Activated CD4-positive, alpha-beta memory T cell treated with anti-CD3 and anti-CD28 coated beads for 36 hours (primary cell): ENCODE results near the gene TEX51. TPM values are rescaled to one million over a fixed set of nuclear protein-coding genes. Genes with fewer than 3 reads are reported as not detected.

Source experiments
- CTCF ChIA-PET: fragments of 350-600 bp; sonication (Branson Sonifier 250); formaldehyde crosslinking; loops from one replicate; lab custom pipeline; 2021; ENCODE audit warnings: antibody characterized with exemption, inconsistent platforms; lab: Charles Lee
- POLR2A ChIA-PET: fragments of 350-600 bp; sonication (Branson Sonifier 250); formaldehyde crosslinking; loops from one replicate; lab custom pipeline; 2021; ENCODE audit warnings: antibody characterized with exemption; lab: Charles Lee
- DNase-seq: peaks from one replicate; pipeline ENCODE4 v3.0.0-alpha.2; 2020
- H3K27ac Mint-ChIP-seq: one replicate; pipeline ENCODE4 v1.8.0; 2021; ENCODE audit warnings: mixed read lengths
- H3K27me3 Mint-ChIP-seq: one replicate; pipeline ENCODE4 v1.8.0; 2021; ENCODE audit warnings: mixed read lengths
- H3K36me3 Mint-ChIP-seq: one replicate; pipeline ENCODE4 v1.8.0; 2021; ENCODE audit warnings: mixed read lengths
- H3K4me1 Mint-ChIP-seq: one replicate; pipeline ENCODE4 v1.8.0; 2021; ENCODE audit warnings: low read depth, mixed read lengths
- H3K4me3 Mint-ChIP-seq: one replicate; pipeline ENCODE4 v1.8.0; 2021; ENCODE audit warnings: mild to moderate bottlenecking, mixed read lengths
- H3K9me3 Mint-ChIP-seq: one replicate; pipeline ENCODE4 v1.8.0; 2021; ENCODE audit warnings: mixed read lengths
- intact Hi-C: fragments of 100-400 bp; cut with micrococcal nuclease; formaldehyde crosslinking; loops from one replicate; pipeline ENCODE4 v1.15.1; 2023
- total RNA-seq, 2 experiments: library from RNA; stranded (reverse); gene quantifications; one replicate each; pipeline ENCODE4 v1.2.3, GENCODE V29; 2021

TEX51 gene
- total RNA-seq, 2 experiments from 2014 or later = not detected

DNA sequence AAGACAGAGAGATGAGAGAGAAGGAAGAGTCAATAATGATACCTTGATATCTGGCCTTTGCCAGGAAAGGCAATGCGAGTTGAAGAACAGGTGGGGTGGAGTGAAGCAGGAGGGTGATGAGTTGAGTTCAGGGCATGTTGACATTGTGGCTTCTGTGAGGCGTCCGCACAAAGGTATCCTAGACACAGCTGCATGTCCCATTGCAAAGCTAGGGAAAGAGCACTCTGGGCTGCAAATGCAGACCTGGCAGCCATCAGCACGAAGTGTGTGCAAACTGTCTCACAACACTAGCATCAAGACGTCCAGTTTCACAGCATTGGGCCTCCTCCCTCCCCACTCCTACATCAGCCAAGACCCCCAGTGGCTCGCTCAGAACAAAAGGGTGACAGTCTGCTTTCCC is 36.1 kb downstream of the TEX51 start:
- H3K27me3 Mint-ChIP-seq = peaks cover 15% of the 10 kb centered on the region
- CTCF ChIA-PET = no interaction called here
- no peak for DNase-seq
- no peaks in the 10 kb centered on the region for H3K4me1 Mint-ChIP-seq
- H3K4me3 Mint-ChIP-seq = no peak overlapping the region
- no peaks in the 10 kb centered on the region for H3K9me3 Mint-ChIP-seq
- intact Hi-C loops = no loop called here
- no peak overlapping the region for H3K27ac Mint-ChIP-seq
- H3K36me3 Mint-ChIP-seq = no peaks in the 10 kb centered on the region
- POLR2A ChIA-PET = no interaction called here

DNA sequence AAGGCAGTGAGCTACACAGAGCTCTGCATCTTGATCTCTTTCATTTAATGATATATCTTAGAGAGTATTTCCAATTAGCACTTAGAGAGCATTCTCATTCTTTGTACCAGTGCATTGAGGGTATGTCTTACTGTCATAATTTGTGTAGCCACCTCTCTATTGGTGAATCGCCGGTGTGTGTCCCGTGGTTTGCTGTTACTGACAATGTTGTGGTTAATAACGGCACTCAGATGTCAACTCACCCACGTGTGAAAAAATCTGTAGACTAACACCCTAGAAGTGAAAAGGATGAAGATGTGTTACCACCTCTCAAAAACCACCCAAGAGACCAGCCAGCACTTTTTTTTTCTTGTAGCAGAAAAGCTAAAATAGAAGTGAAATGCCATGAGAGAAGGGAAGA is 37.1 kb downstream of the TEX51 start:
- ChIA-PET POLR2A (no interaction called here), CTCF (no interaction called here)
- no peak overlapping the region for H3K4me3 Mint-ChIP-seq
- H3K27ac Mint-ChIP-seq = no peak overlapping the region
- H3K27me3 Mint-ChIP-seq = peaks cover 19% of the 10 kb centered on the region
- no peaks in the 10 kb centered on the region for H3K4me1 Mint-ChIP-seq
- H3K36me3 Mint-ChIP-seq = no peaks in the 10 kb centered on the region
- intact Hi-C loops = no loop called here
- H3K9me3 Mint-ChIP-seq = no peaks in the 10 kb centered on the region
- DNase-seq = no peak

DNA sequence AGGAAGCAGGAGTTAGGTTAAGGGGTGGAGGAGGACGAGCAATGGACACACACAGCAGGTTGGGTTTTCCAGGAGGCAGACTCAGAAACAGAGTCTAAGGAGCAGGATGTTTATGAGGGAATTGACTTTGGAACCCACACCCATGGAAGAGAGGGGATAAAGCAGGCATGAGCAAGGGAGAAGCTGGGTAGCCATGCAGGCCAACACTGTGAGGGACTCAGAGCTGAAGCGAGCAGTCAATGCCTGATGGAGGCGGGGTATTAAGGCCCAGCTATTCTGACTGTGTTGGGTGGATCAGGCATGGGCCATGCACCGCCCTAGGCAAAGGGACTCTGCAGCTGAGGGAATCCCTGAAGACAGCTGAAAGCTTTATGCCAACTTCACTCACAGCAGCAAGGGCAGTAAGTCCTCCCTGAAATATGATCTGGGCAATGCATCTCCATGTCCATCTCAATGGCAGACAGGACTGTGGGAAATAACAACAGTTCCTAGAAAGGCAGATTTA is 37.6 kb downstream of the TEX51 start:
- no peaks in the 10 kb centered on the region for H3K9me3 Mint-ChIP-seq
- DNase-seq = no peak
- no peak overlapping the region for H3K4me3 Mint-ChIP-seq
- H3K27me3 Mint-ChIP-seq = peaks cover 19% of the 10 kb centered on the region
- intact Hi-C loops = no loop called here
- H3K4me1 Mint-ChIP-seq = no peaks in the 10 kb centered on the region
- H3K36me3 Mint-ChIP-seq = no peaks in the 10 kb centered on the region
- ChIA-PET CTCF (no interaction called here), POLR2A (no interaction called here)
- no peak overlapping the region for H3K27ac Mint-ChIP-seq

DNA sequence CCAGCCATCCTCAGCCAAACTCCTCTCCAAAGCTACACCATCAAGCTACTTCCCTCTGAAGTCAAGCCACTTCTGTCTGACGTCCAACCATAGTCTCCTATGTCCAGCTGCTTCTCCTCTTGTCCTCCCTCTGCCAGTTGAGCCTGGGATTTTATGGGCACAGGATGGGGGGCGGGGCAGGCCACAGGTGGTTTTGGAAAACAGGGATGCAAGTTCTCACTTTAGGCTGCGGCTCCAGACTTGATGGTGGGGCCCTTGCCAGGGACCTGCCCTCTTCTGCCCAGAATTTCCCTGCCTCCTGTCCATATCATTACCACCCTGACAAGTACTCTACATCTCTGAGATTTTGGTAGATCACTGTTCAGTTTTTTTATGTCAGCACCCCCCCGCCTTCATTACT is 41.6 kb downstream of the TEX51 start:
- H3K4me3 Mint-ChIP-seq = no peak overlapping the region
- CTCF ChIA-PET = interaction anchor here (1.1 kb wide), 1 partner anchor 32 kb away, joined by 3 read pairs; no protein-coding TSS in a partner anchor

DNA sequence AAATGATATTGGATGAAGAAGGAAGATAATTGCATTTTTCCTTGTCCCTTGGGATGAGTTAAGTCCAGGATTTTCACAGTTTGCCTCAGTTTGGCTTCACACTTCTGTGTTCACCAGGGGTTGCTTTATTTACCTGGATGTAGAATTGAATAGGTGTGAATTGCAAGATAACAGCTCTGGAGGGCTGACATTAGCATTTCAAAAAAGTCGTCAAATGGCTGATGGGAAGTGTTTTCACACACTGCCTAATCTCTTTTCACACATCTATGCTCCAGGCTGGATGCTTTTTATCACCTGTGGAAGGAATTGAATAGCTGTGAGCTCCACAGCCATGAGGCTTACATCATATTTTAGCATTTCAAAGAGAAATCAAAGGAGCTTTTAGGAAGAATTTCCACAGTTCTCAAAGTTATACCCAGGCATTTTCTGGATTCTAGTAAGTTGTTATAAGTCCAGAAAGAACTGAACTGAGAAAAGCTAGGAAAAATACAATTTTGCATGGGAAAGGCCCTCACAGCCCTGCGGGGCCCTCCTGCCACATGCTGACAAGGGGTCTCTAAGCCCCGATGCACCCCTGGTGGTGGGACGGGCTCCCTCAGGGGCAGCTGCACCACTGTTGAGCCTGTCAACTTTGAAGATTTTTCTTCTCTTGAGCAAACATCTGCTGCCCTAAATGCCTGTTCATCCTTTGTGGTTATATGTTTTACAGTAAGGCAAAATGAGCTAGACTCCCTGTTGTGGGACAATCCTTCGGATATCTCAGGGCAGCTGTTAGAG is 43.9 kb downstream of the TEX51 start:
- POLR2A ChIA-PET = no interaction called here
- Mint-ChIP-seq H3K27ac (no peak overlapping the region), H3K36me3 (no peaks in the 10 kb centered on the region), H3K4me3 (no peak overlapping the region), H3K27me3 (peaks cover 19% of the 10 kb centered on the region), H3K4me1 (no peaks in the 10 kb centered on the region), H3K9me3 (peaks cover 9% of the 10 kb centered on the region)
- intact Hi-C loops = no loop called here
- CTCF ChIA-PET = interaction anchor here (1.1 kb wide), 1 partner anchor 29 kb away, joined by 3 read pairs; no protein-coding TSS in a partner anchor
- DNase-seq = no peak

More for the DNA sequence above, 41.6 kb downstream of the TEX51 start:
- Mint-ChIP-seq H3K36me3 (no peaks in the 10 kb centered on the region), H3K27me3 (peaks cover 26% of the 10 kb centered on the region), H3K4me1 (no peaks in the 10 kb centered on the region), H3K27ac (no peak overlapping the region), H3K9me3 (peaks cover 9% of the 10 kb centered on the region)
- POLR2A ChIA-PET = no interaction called here
- DNase-seq = no peak
- intact Hi-C loops = no loop called here

DNA sequence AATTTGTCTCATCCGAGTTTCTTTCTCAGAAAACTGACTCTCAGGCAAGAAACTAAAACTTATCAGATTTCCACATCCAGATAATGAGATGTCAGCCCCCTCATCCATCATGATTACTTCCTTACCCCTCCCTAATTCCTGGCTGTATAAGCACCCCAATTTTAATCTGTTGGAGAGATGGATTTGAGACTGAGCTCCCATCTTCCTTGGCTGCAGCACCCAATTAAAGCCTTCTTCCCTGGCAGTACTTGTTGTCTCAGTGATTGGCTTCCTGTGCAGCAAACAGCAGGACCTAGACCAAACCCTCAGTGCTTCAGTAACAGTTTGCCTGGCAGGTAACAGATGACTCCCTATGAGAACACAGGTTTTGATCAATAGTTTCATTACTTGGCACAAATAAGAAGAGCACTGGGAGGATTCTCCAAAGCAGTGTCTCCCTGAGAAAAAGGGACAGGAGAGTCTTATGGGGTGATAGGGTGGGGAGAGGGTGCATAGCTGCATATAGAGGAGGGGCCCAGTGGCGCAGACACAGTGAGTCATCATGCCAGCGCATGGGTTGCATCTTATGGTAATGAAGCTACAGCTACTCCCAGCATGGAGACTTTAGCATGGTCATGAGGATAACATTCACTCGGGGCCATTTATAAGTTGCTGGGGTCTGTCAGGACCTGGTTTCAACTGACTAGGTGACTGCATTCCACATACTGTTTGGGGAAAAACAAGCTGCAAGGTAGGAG is 45.1 kb downstream of the TEX51 start:
- Mint-ChIP-seq H3K27ac (no peak overlapping the region), H3K4me1 (no peaks in the 10 kb centered on the region), H3K9me3 (peaks cover 9% of the 10 kb centered on the region), H3K27me3 (peaks cover 24% of the 10 kb centered on the region), H3K36me3 (no peaks in the 10 kb centered on the region), H3K4me3 (no peak overlapping the region)
- POLR2A ChIA-PET = no interaction called here
- CTCF ChIA-PET = no interaction called here
- no peak for DNase-seq
- intact Hi-C loops = no loop called here

DNA sequence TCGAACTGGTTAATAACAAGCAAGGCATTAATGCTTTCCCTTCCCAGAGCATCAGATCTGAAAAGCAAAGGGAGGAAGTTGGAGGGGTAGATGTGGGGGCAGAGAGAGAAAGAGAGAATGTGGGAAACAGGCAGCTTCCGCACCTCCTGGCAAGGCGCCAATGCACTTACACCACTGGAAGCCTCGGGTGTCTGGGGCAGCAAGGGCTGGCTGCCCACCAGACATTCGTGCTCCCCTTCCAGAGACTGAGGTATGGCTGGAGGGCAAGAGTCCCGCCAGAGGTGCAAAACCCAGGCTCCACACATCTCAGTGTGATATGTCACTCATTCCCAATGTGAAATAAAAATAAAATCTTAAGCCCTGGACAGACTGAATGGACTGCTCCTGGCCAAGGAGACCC is 46.4 kb downstream of the TEX51 start:
- CTCF ChIA-PET = no interaction called here
- Mint-ChIP-seq H3K36me3 (no peaks in the 10 kb centered on the region), H3K27me3 (peaks cover 21% of the 10 kb centered on the region), H3K4me3 (no peak overlapping the region), H3K4me1 (no peaks in the 10 kb centered on the region), H3K27ac (no peak overlapping the region), H3K9me3 (peaks cover 9% of the 10 kb centered on the region)
- POLR2A ChIA-PET = no interaction called here
- DNase-seq = no peak
- intact Hi-C loops = no loop called here

DNA sequence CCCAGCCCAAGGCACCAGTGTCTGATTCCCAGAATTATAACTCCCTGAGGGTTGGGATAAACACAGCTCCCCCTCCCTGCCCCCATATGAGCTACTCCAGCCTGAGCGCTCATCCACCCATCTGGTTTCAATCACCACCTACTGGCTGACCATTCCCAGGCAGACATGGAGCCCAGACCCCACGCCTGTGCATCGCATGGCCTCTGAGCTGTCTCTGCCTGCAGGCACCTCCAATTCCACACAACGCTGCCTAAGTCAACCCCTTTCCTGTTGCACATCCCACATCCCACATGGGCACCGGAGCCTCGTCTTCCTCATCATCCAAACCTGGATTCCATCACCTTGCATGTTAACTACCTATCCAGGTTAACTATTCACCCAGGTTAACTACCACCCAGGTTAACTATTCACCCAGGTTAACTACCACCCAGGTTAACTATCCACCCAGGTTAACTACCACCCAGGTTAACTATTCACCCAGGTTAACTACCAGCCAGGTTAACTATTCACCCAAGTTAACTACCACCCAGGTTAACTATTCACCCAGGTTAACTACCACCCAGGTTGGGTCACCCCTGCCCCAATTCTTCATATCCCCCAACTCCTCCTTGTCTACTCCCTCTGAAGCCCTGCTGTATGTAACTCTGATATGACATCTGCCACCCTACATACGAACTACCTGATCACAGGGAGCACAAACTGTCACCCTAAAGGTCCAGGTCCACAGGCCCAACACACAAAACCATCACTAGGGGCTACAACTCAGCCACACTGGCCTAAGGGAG is 47.8 kb downstream of the TEX51 start:
- H3K27me3 Mint-ChIP-seq = peaks cover 19% of the 10 kb centered on the region
- intact Hi-C loops = no loop called here
- H3K9me3 Mint-ChIP-seq = peaks cover 9% of the 10 kb centered on the region
- no peak overlapping the region for H3K27ac Mint-ChIP-seq
- no peak overlapping the region for H3K4me3 Mint-ChIP-seq
- H3K4me1 Mint-ChIP-seq = no peaks in the 10 kb centered on the region
- DNase-seq = no peak
- ChIA-PET POLR2A (no interaction called here), CTCF (interaction anchor here (1.6 kb wide), 1 partner anchor 25 kb away, joined by 5 read pairs; no protein-coding TSS in a partner anchor)
- H3K36me3 Mint-ChIP-seq = no peaks in the 10 kb centered on the region

DNA sequence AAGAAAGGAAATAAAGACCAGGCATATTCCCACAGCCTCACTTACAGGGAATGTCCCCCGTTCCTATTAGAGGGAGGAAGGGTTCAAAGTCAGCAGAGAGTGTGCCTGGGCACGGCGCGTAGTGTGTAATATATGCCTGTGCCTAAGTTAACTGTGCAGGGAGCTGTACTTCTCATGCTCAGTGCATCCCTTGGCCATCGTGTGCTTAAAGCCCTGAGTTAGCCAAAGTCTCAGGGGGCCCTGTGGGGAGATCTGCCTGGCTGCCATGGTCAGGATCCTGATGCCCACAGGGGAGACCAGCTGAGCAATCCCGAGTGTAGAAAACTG is 48.4 kb downstream of the TEX51 start:
- DNase-seq = no peak
- CTCF ChIA-PET = interaction anchor here (1.6 kb wide), 1 partner anchor 25 kb away, joined by 5 read pairs; no protein-coding TSS in a partner anchor
- H3K27me3 Mint-ChIP-seq = peaks cover 18% of the 10 kb centered on the region
- H3K36me3 Mint-ChIP-seq = no peaks in the 10 kb centered on the region
- H3K4me1 Mint-ChIP-seq = no peaks in the 10 kb centered on the region
- H3K4me3 Mint-ChIP-seq = no peak overlapping the region
- intact Hi-C loops = no loop called here
- POLR2A ChIA-PET = no interaction called here
- peaks cover 9% of the 10 kb centered on the region for H3K9me3 Mint-ChIP-seq
- no peak overlapping the region for H3K27ac Mint-ChIP-seq

DNA sequence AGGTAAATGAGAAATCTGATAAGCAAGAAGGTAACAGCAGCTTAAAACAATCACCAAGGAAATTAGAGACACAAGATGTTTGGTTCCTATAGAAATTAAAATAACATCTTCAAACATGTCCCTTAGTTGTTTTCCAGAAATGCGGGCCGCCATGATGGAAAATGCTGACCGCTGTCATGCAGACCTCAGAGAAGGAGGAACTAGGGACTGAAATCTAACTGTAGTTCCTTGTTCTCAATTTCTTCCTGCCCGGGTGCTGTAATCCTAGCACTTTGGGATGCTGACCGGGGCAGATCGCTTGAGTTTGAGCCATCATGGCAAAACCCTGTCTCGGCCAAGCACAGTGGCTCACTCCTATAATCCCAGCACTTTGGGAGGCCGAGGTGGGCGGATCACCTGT is 51.1 kb downstream of the TEX51 start:
- peaks cover 19% of the 10 kb centered on the region for H3K27me3 Mint-ChIP-seq
- ChIA-PET POLR2A (no interaction called here), CTCF (no interaction called here)
- H3K4me1 Mint-ChIP-seq = no peaks in the 10 kb centered on the region
- no peaks in the 10 kb centered on the region for H3K36me3 Mint-ChIP-seq
- no peak overlapping the region for H3K27ac Mint-ChIP-seq
- DNase-seq = no peak
- intact Hi-C loops = no loop called here
- no peak overlapping the region for H3K4me3 Mint-ChIP-seq
- H3K9me3 Mint-ChIP-seq = no peaks in the 10 kb centered on the region

DNA sequence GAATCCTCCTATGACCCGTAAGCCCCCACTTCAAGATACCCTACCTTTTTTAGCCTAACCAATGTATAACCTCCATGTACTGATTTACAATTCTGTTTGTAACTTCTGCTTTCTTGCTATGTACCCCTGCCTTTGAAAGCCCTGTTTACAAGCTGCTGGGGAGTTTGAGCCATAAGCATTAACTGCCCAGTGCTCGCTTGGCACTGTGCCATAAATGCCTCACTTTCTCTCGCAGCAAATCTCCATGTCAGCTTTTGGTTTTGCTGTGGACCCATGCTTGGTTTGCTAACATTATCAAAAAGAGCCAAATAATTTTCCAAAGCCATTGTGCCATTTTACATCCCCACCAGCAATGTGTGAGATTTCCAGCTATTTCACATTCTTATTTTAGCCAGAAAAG is 51.8 kb downstream of the TEX51 start:
- no peak overlapping the region for H3K4me3 Mint-ChIP-seq
- CTCF ChIA-PET = no interaction called here
- DNase-seq = no peak
- intact Hi-C loops = no loop called here
- H3K27me3 Mint-ChIP-seq = peaks cover 17% of the 10 kb centered on the region
- H3K4me1 Mint-ChIP-seq = no peaks in the 10 kb centered on the region
- H3K36me3 Mint-ChIP-seq = no peaks in the 10 kb centered on the region
- no peak overlapping the region for H3K27ac Mint-ChIP-seq
- H3K9me3 Mint-ChIP-seq = no peaks in the 10 kb centered on the region
- POLR2A ChIA-PET = no interaction called here
